HEK293 (cell line): ENCODE measurements around the gene MADCAM1.

ENCODE experiments used
- CTCF ChIA-PET: fragments of 350-600 bp; formaldehyde crosslinking; extraction: SDS; loops from one replicate; lab custom pipeline; 2021; ENCODE audit warnings: antibody characterized with exemption; lab: Yijun Ruan, JAX
- POLR2A ChIA-PET: fragments of 300-600 bp; formaldehyde crosslinking; extraction: SDS; loops from one replicate; lab custom pipeline; 2020; ENCODE audit warnings: antibody characterized with exemption, inconsistent platforms; lab: Yijun Ruan, JAX
- H3K27ac ChIP-seq: fragments of 200-500 bp; sonication (Bioruptor generic); 2 replicates; pipeline ENCODE4 v1.5.1; 2014; ENCODE audit warnings: low read depth, low read length, control low read depth, inconsistent platforms; ENCODE audit errors: extremely low read depth
- H3K36me3 ChIP-seq, 2 experiments: fragments of 200-500 bp in 1 of 2; sonication (Bioruptor generic) in 1 of 2; 1 replicate in 1 of 2; 2 replicates in 1 of 2; pipeline ENCODE4 v1.5.1; 2014 to 2017; ENCODE audit warnings: inconsistent platforms in 2 of 2, low read length in 2 of 2; ENCODE audit not compliant: control insufficient read depth in 2 of 2, insufficient read depth in 1 of 2
- H3K4me1 ChIP-seq: fragments of 200-500 bp; sonication (Bioruptor generic); 2 replicates; pipeline ENCODE4 v1.5.1; 2014; ENCODE audit warnings: mild to moderate bottlenecking, low read length, inconsistent platforms; ENCODE audit not compliant: control insufficient read depth, insufficient read depth
- H3K4me3 ChIP-seq: 2 replicates; pipeline ENCODE4 v1.5.1; 2011; ENCODE audit warnings: low read depth, mild to moderate bottlenecking, control low read depth, low read length, moderate library complexity
- H3K9me3 ChIP-seq: fragments of 200-500 bp; sonication (Bioruptor generic); 2 replicates; pipeline ENCODE4 v1.5.1; 2014; ENCODE audit warnings: low read depth, low read length, inconsistent platforms; ENCODE audit not compliant: control insufficient read depth, insufficient read depth
- AEBP2 ChIP-seq: fragments of 450-650 bp; formaldehyde crosslinking; IDR thresholded peaks from 2 replicates; pipeline ENCODE4 v1.5.1; 2016; ENCODE audit warnings: missing biosample characterization, missing genetic modification characterization, borderline replicate concordance
- GLIS1 ChIP-seq: fragments of 450-650 bp; formaldehyde crosslinking; IDR thresholded peaks from 2 replicates; pipeline ENCODE4 v1.5.1; 2016; ENCODE audit warnings: missing biosample characterization, missing genetic modification characterization
- HIC1 ChIP-seq: fragments of 450-650 bp; formaldehyde crosslinking; IDR thresholded peaks from 2 replicates; pipeline ENCODE4 v1.5.1; 2016; ENCODE audit warnings: missing biosample characterization, missing genetic modification characterization
- HOXA7 ChIP-seq: sonication (generic); formaldehyde crosslinking; IDR thresholded peaks from 2 replicates; pipeline ENCODE4 v1.8.1; 2022; ENCODE audit warnings: missing genetic modification reagents, borderline replicate concordance
- SCRT2 ChIP-seq: fragments of 450-650 bp; formaldehyde crosslinking; IDR thresholded peaks from 2 replicates; pipeline ENCODE4 v1.5.1; 2016; ENCODE audit warnings: missing biosample characterization, missing genetic modification characterization
- ZNF114 ChIP-seq: fragments of 450-650 bp; formaldehyde crosslinking; IDR thresholded peaks from 2 replicates; pipeline ENCODE4 v1.5.0; 2017; ENCODE audit warnings: missing biosample characterization, missing genetic modification characterization
- ZNF146 ChIP-seq: fragments of 450-650 bp; formaldehyde crosslinking; IDR thresholded peaks from 2 replicates; pipeline ENCODE4 v1.5.1; 2016; ENCODE audit warnings: missing biosample characterization, missing genetic modification characterization
- ZNF157 ChIP-seq: fragments of 450-650 bp; formaldehyde crosslinking; IDR thresholded peaks from 2 replicates; pipeline ENCODE4 v1.5.1; 2016; ENCODE audit warnings: missing biosample characterization, missing genetic modification characterization
- ZNF2 ChIP-seq: fragments of 450-650 bp; formaldehyde crosslinking; IDR thresholded peaks from 2 replicates; pipeline ENCODE4 v1.5.1; 2016; ENCODE audit warnings: missing biosample characterization, missing genetic modification characterization
- ZNF202 ChIP-seq: fragments of 450-650 bp; formaldehyde crosslinking; IDR thresholded peaks from 2 replicates; pipeline ENCODE4 v1.5.1; 2016; ENCODE audit warnings: missing biosample characterization, missing genetic modification characterization, borderline replicate concordance
- ZNF248 ChIP-seq: fragments of 450-650 bp; formaldehyde crosslinking; IDR thresholded peaks from 2 replicates; pipeline ENCODE4 v1.5.1; 2017; ENCODE audit warnings: missing biosample characterization, missing genetic modification characterization
- ZNF26 ChIP-seq: fragments of 450-650 bp; formaldehyde crosslinking; IDR thresholded peaks from 2 replicates; pipeline ENCODE4 v1.5.1; 2016; ENCODE audit warnings: missing biosample characterization, missing genetic modification characterization
- ZNF48 ChIP-seq: fragments of 450-650 bp; formaldehyde crosslinking; IDR thresholded peaks from 2 replicates; pipeline ENCODE4 v1.5.1; 2016; ENCODE audit warnings: missing biosample characterization, missing genetic modification characterization
- ZNF610 ChIP-seq: fragments of 450-650 bp; formaldehyde crosslinking; IDR thresholded peaks from 2 replicates; pipeline ENCODE4 v1.5.1; 2016; ENCODE audit warnings: missing biosample characterization, missing genetic modification characterization, borderline replicate concordance
- ZNF623 ChIP-seq: fragments of 450-650 bp; formaldehyde crosslinking; IDR thresholded peaks from 2 replicates; pipeline ENCODE4 v1.5.1; 2016; ENCODE audit warnings: missing biosample characterization, missing genetic modification characterization
- ZNF677 ChIP-seq: fragments of 450-650 bp; IDR thresholded peaks from 2 replicates; pipeline ENCODE4 v1.5.0; 2018; ENCODE audit warnings: missing biosample characterization, mild to moderate bottlenecking, missing genetic modification characterization, moderate library complexity
- ZNF776 ChIP-seq: fragments of 450-650 bp; formaldehyde crosslinking; IDR thresholded peaks from 2 replicates; pipeline ENCODE4 v1.5.0; 2017; ENCODE audit warnings: missing biosample characterization, missing genetic modification characterization, borderline replicate concordance
- TF ChIP-seq, protein P1 (sequence below): fragments of 450-650 bp; IDR thresholded peaks from 2 replicates; pipeline ENCODE4 v1.5.1; 2018; ENCODE audit warnings: missing biosample characterization, missing genetic modification characterization

The MADCAM1 gene

DNA sequence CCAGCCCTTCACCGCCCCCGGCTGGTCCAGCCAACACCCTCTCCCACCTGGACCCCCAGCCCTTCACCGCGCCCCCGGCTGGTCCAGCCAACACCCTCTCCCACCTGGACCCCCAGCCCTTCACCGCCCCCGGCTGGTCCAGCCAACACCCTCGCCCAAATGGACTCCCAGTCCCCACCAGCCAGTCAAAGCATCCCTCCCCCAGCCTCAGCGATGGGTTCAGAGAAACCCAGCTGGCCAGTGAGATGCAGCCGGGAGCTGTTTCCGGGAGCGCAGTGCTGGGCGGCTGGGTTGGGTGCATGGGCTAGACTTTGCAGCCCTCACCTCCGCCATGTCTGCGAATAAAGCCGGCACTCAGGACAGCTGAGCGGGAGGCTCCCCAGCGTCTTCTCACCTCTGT lies 28.7 kb downstream of the MADCAM1 start:
- CTCF ChIA-PET = interaction anchor here (0.7 to 1.3 kb wide), 3 partner anchors 14 to 61 kb away, joined by 3 to 4 read pairs (median 3); no protein-coding TSS in a partner anchor
- TF ChIP-seq, protein P1, sequence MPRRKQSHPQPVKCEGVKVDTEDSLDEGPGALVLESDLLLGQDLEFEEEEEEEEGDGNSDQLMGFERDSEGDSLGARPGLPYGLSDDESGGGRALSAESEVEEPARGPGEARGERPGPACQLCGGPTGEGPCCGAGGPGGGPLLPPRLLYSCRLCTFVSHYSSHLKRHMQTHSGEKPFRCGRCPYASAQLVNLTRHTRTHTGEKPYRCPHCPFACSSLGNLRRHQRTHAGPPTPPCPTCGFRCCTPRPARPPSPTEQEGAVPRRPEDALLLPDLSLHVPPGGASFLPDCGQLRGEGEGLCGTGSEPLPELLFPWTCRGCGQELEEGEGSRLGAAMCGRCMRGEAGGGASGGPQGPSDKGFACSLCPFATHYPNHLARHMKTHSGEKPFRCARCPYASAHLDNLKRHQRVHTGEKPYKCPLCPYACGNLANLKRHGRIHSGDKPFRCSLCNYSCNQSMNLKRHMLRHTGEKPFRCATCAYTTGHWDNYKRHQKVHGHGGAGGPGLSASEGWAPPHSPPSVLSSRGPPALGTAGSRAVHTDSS (tag by site-specific recombination) = no peak
- TF ChIP-seq ZNF248 (tag by site-specific recombination) (no peak), ZNF623 (tag by site-specific recombination) (no peak), ZNF677 (tag by site-specific recombination) (no peak), ZNF48 (no peak), ZNF26 (tag by site-specific recombination) (no peak), ZNF2 (tag by site-specific recombination) (no peak), AEBP2 (tag by site-specific recombination) (no peak), ZNF157 (tag by site-specific recombination) (no peak), GLIS1 (no peak), ZNF202 (tag by site-specific recombination) (no peak), ZNF146 (tag by site-specific recombination) (no peak), ZNF776 (no peak)
- no peaks in the 10 kb centered on the region for H3K9me3 ChIP-seq
- H3K27ac ChIP-seq = no peak overlapping the region
- no peaks in the 10 kb centered on the region for H3K4me1 ChIP-seq
- H3K36me3 ChIP-seq = no peaks in the 10 kb centered on the region
- H3K4me3 ChIP-seq = no peak overlapping the region
- POLR2A ChIA-PET = no interaction called here

DNA sequence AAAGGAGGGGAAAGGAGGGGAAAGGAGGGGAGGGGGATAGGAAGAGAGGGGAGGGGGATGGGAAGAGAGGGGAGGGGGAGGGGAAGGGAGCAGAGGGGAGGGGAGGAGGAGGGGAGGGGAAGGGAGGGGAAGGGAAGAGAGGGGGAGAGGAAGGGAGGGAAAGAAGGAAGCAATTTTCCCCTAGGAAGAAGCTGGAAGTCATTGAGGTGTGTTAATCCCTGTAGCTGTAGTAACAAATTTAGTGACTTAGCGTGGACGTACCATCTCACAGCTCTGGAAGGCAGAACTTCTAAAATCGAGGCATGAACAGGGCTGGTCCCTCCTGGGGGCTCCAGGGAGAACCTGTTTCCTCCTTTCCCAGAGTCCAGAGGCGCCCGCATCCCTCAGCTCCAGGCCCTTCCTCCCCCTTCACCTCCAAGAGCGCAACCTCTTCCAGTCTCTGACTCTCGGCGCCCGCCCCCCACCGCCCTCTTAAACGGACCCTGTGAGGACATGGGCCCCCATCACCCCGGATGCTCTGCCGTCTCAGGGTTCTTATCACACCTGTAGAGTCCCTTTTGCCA lies 29.7 kb downstream of the MADCAM1 start:
- POLR2A ChIA-PET = interaction anchor here (0.6 to 1.0 kb wide), 4 partner anchors 15 to 108 kb away, joined by 3 to 5 read pairs (median 4); no protein-coding TSS in a partner anchor
- H3K9me3 ChIP-seq = no peaks in the 10 kb centered on the region
- no peak overlapping the region for H3K27ac ChIP-seq
- no peak overlapping the region for H3K4me3 ChIP-seq
- CTCF ChIA-PET = interaction anchor here (1.3 kb wide), 1 partner anchor 20 kb away, joined by 3 read pairs; no protein-coding TSS in a partner anchor
- 0 out of 2 replicates have a peak, but pooled peaks have one; percentile 10 for TF ChIP-seq SCRT2
- TF ChIP-seq ZNF114 (tag by site-specific recombination) = no peak
- H3K36me3 ChIP-seq = no peaks in the 10 kb centered on the region
- no peaks in the 10 kb centered on the region for H3K4me1 ChIP-seq

DNA sequence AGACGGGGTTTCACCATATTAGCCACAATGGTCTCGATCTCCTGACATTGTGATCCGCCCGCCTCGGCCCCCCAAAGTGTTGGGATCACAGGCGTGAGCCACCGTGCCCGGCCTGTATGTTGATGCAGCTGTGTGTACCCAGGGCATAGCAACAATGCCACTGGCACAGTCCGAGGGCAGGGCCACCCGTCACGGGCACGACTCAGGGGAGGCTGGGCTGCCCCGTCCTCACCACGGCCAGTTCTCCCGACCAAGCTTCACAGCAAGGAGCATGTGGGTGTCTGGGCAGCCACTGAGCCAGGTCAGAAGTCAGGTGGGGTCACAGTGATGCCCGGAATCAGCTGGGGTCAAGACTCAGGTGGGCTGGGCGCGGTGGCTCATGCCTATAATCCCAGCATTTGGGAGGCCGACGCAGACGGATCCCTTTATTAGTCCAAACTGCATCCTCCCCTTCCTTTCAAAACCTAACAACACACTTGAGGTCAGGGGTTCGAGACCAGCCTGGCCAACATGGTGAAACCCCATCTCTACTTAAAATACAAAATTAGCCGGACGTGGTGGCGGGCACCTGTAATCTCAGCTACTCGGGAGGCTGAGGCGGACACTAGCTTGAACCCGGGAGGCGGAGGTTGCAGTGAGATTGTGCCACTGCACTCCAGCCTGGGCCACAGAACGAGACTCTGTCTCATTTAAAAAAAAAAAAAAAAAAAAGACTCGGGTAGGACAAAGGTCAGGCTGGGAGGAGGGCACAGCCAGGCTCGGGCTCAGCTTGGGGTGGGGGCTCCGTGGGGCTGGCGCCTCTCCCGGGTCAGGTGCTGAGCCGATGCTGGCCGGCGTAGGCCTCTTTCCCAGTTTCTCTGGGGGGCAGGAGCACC lies 34.1 kb downstream of the MADCAM1 start:
- peak overlapping the region; percentile 89 for H3K4me3 ChIP-seq
- CTCF ChIA-PET = interaction anchor here (0.6 to 6.4 kb wide), 2 partner anchors 20 to 66 kb away, joined by 3 to 49 read pairs; no protein-coding TSS in a partner anchor
- H3K4me1 ChIP-seq = peaks cover 7% of the 10 kb centered on the region
- H3K36me3 ChIP-seq = peaks cover 0 to 7% of the 10 kb centered on the region in 2 experiments; a peak in 1 of 3 replicates
- H3K27ac ChIP-seq = peak overlapping the region; percentile 96; the same call in 1 of the 2 replicates
- no peaks in the 10 kb centered on the region for H3K9me3 ChIP-seq
- TF ChIP-seq HOXA7 = no peak
- peak; percentile 47 for TF ChIP-seq GLIS1
- no peak for TF ChIP-seq ZNF610 (tag by site-specific recombination)
- 0 out of 2 replicates have a peak, but pooled peaks have one; percentile 31 for TF ChIP-seq HIC1
- TF ChIP-seq, all 188 proteins: peak for 2
- POLR2A ChIA-PET = interaction anchor here (0.6 to 3.8 kb wide), 7 partner anchors 8 to 188 kb away, joined by 3 to 35 read pairs (median 6); partner anchors contain the start of gene BSG
